T47D (cell line): ENCODE measurements around the gene TPRG1.

Experiments used
- DNase-seq, 2 experiments: peaks; one replicate each; pipeline versions ENCODE4 v3.0.0 to v3.0.0-alpha.2; 2011 to 2012; ENCODE audit warnings: low read depth in 1 of 2, low spot score in 1 of 2
- JUND ChIP-seq: IDR thresholded peaks from 2 replicates; pipeline ENCODE4 v1.6.1; 2012; ENCODE audit warnings: low read depth
- in situ Hi-C: cut with HindIII; loops from 2 replicates; pipeline ENCODE4 v1.10.0; 2016; ENCODE audit warnings: low sequenced_read_pairs, low pct_unique_long_range_greater_than_20kb

TPRG1 gene

GRCh38 chr3:189258261-189258660 is 86.5 kb downstream of the TPRG1 start:
- DNase-seq: no peak
- in situ Hi-C loops: no loop called here
- no peak for TF ChIP-seq JUND

GRCh38 chr3:189260556-189261493 is 89.1 kb downstream of the TPRG1 start:
- in situ Hi-C loops: no loop called here
- no peak for TF ChIP-seq JUND
- DNase-seq: no peak

GRCh38 chr3:189262746-189263145 is 91.0 kb downstream of the TPRG1 start:
- no peak for TF ChIP-seq JUND
- in situ Hi-C loops: no loop called here
- DNase-seq: no peak

- TF ChIP-seq JUND: no peak
- in situ Hi-C loops: no loop called here
- DNase-seq: peak in 1 of 2 experiments; percentile 73
Measured at GRCh38 chr3:189267981-189268613, 96.3 kb downstream of the TPRG1 start.

- in situ Hi-C loops: no loop called here
- TF ChIP-seq JUND: no peak
- no peak for DNase-seq
Measured at GRCh38 chr3:189269365-189269764, 97.6 kb downstream of the TPRG1 start.

GRCh38 chr3:189270248-189270832 is 98.6 kb downstream of the TPRG1 start:
- no peak for TF ChIP-seq JUND
- peak; percentile 36 to 95 for DNase-seq
- in situ Hi-C loops: no loop called here

GRCh38 chr3:189272500-189273119 is 100.8 kb downstream of the TPRG1 start:
- no peak for TF ChIP-seq JUND
- peak in 1 of 2 experiments; percentile 52 for DNase-seq
- in situ Hi-C loops: no loop called here

- peak in 1 of 2 experiments; percentile 64 for DNase-seq
- in situ Hi-C loops: no loop called here
- TF ChIP-seq JUND: no peak
Measured at GRCh38 chr3:189273736-189274135, 102.0 kb downstream of the TPRG1 start.

GRCh38 chr3:189275182-189275581 is 103.4 kb downstream of the TPRG1 start:
- in situ Hi-C loops: no loop called here
- TF ChIP-seq JUND: no peak
- no peak for DNase-seq

- no peak for DNase-seq
- in situ Hi-C loops: no loop called here
- no peak for TF ChIP-seq JUND
Measured at GRCh38 chr3:189275852-189276251, 104.1 kb downstream of the TPRG1 start.

GRCh38 chr3:189276444-189277219 is 104.9 kb downstream of the TPRG1 start:
- in situ Hi-C loops: no loop called here
- no peak for DNase-seq

GRCh38 chr3:189277711-189278110 is 105.9 kb downstream of the TPRG1 start:
- TF ChIP-seq JUND: no peak
- in situ Hi-C loops: no loop called here
- no peak for DNase-seq

More at GRCh38 chr3:189276444-189277219, 104.9 kb downstream of the TPRG1 start:
- no peak for TF ChIP-seq JUND
